Measurements from ENCODE around the gene KRT28. TPM values are rescaled to one million over a fixed set of nuclear protein-coding genes. Genes with fewer than 3 reads are reported as not detected.

The KRT28 gene
- total and polyA plus RNA-seq, 2 donors (not counting 3 experiments of a cell fraction or from before 2014, with no cell fraction given): not detected

DNA sequence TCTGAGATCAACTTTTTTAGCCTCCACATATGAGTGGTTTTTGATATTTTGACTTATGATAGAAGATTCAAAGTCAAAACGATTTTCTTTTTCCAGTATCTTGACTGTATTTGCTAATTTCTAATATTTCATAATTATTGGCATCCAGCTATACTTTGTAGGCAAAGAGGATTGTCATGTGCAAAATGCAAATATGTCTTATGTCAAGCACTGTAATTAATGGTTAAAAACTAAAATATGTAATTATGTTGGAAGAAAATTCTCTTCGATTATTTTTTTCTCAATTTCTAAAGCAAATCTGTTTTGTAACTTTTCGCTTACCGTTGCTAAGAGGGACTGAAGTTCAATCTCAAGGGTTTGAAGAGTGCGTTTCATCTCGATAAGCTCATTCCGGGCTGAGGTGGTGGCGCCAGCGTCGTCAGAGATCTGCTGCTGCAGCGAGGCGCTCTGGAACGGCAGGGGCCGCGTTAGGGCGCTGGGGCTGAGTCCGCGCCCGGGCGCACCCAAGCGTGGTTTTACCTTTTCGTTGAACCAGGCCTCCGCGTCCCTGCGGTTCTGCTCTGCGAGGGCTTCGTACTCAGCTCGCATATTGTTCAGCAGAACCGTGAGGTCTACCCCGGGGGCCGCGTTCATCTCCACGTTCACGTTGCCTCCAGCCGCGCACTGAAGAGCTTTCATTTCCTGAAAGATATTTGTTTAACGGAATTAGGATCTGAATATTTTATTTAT lies 20.4 kb downstream of the KRT28 start:
- Histone ChIP-seq H2AFZ (ENCODE audit: low read depth, low read length) (no peak overlapping the region), H3K9me1 (replicated peaks; ENCODE audit: control insufficient read depth, extremely low read depth, insufficient read depth, low read length) (no peaks in the 10 kb centered on the region), H3K36me3 (ENCODE audit: control insufficient read depth in 2 of 2, extremely low read depth in 1 of 2, insufficient read depth in 2 of 2, low read length in 2 of 2) (no peaks in the 10 kb centered on the region), H3K27ac (ENCODE audit: insufficient read depth, low read depth, low read length) (no peak overlapping the region), H3K9me3 (replicated peaks; ENCODE audit: control insufficient read depth, insufficient read depth, low read length) (no peaks in the 10 kb centered on the region), H3K27me3 (ENCODE audit: control insufficient read depth in 2 of 2, insufficient read depth in 2 of 2, low read length in 2 of 2) (peaks cover 8 to 20% of the 10 kb centered on the region in 2 experiments), H3K9ac (replicated peaks; ENCODE audit: extremely low read depth, insufficient read depth, low read length) (no peak overlapping the region), H3K4me1 (ENCODE audit: control insufficient read depth, extremely low read depth, insufficient read depth, low read length) (no peaks in the 10 kb centered on the region), H3K4me3 (replicated peaks in 1 of 3; ENCODE audit: insufficient read depth in 1 of 3, low read depth in 1 of 3, low read length in 3 of 3) (no peak overlapping the region), H3K79me2 (ENCODE audit: control insufficient read depth, insufficient read depth, low read length) (no peaks in the 10 kb centered on the region), H3K4me2 (ENCODE audit: insufficient read depth, low read length) (no peak overlapping the region), H4K20me1 (replicated peaks; ENCODE audit: control insufficient read depth, extremely low read depth, insufficient read depth, low read length) (no peaks in the 10 kb centered on the region)
- no peak for FAIRE-seq
- no peak for TF ChIP-seq POLR2A (IDR thresholded peaks at IDR 0.05; ENCODE audit: low read depth, low read length)
- TF ChIP-seq EZH2 (IDR thresholded peaks at IDR 0.05; ENCODE audit: borderline replicate concordance, low read depth, low read length, severe bottlenecking): no peak
- TF ChIP-seq, protein P1, sequence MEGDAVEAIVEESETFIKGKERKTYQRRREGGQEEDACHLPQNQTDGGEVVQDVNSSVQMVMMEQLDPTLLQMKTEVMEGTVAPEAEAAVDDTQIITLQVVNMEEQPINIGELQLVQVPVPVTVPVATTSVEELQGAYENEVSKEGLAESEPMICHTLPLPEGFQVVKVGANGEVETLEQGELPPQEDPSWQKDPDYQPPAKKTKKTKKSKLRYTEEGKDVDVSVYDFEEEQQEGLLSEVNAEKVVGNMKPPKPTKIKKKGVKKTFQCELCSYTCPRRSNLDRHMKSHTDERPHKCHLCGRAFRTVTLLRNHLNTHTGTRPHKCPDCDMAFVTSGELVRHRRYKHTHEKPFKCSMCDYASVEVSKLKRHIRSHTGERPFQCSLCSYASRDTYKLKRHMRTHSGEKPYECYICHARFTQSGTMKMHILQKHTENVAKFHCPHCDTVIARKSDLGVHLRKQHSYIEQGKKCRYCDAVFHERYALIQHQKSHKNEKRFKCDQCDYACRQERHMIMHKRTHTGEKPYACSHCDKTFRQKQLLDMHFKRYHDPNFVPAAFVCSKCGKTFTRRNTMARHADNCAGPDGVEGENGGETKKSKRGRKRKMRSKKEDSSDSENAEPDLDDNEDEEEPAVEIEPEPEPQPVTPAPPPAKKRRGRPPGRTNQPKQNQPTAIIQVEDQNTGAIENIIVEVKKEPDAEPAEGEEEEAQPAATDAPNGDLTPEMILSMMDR (IDR thresholded peaks at IDR 0.05; ENCODE audit: extremely low read depth in 1 of 2, insufficient read depth in 1 of 2, low read depth in 1 of 2, low read length in 2 of 2): no peak
- TF ChIP-seq MYC (IDR thresholded peaks at IDR 0.05; ENCODE audit: low read depth, low read length): no peak
- TF ChIP-seq FOS (IDR thresholded peaks at IDR 0.05; ENCODE audit: borderline replicate concordance, insufficient read depth, low read length): no peak
- TF ChIP-seq, protein P2, sequence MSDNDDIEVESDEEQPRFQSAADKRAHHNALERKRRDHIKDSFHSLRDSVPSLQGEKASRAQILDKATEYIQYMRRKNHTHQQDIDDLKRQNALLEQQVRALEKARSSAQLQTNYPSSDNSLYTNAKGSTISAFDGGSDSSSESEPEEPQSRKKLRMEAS (IDR thresholded peaks at IDR 0.05; ENCODE audit: insufficient read depth, insufficient read length): no peak
- no peak for TF ChIP-seq GATA2 (IDR thresholded peaks at IDR 0.05; ENCODE audit: insufficient read depth, insufficient read length, low read depth, low read length)
- no peak for TF ChIP-seq POLR2AphosphoS5 (IDR thresholded peaks at IDR 0.05; ENCODE audit: insufficient read depth, low read depth, low read length)
- no peak for TF ChIP-seq JUN (IDR thresholded peaks at IDR 0.05; ENCODE audit: borderline replicate concordance, insufficient read depth, insufficient read length, low read depth)
- CTCF ChIA-PET: interaction anchor here (0.5 kb wide), 1 partner anchor 868 kb away, joined by 4 read pairs; no protein-coding TSS in a partner anchor
- dilution Hi-C loops (cut with MboI; ENCODE audit: extremely low pct_ligation_motif_present, low sequenced_read_pairs) (no loop called here), intact Hi-C loops (cut with micrococcal nuclease) (no loop called here)
- no peak for DNase-seq (ENCODE audit: low read depth, low spot score)
- BruUV-seq (replicated peaks): no TSS peak
- POLR2A ChIA-PET: no interaction called here

Data from endothelial cell of umbilical vein (primary cell).